Measurements from ENCODE around the gene MCIDAS. TPM values are rescaled to one million over a fixed set of nuclear protein-coding genes. Genes with fewer than 3 reads are reported as not detected.

MCIDAS gene
- total RNA-seq, 1 experiment from 2014 or later, result 2.9 TPM

GRCh38 chr5:55176176-55176818, 50.8 kb downstream of the MCIDAS start:
- intact Hi-C loops (cut with micrococcal nuclease; ENCODE audit: unreplicated experiment), result no loop called here
- BruUV-seq (replicated peaks), result no TSS peak
- ChIA-PET POLR2A (interaction anchor here (0.5 kb wide), 1 partner anchor 1673 kb away, joined by 7 read pairs; no protein-coding TSS in a partner anchor), CTCF (interaction anchor here (0.9 kb wide), 1 partner anchor 10 kb away, joined by 19 read pairs; no protein-coding TSS in a partner anchor)
- Histone ChIP-seq H3K9me3 (ENCODE audit: control insufficient read depth, insufficient read depth, low read depth, low read length) (no peaks in the 10 kb centered on the region), H3K27me3 (ENCODE audit: control insufficient read depth, insufficient read depth, low read length) (no peaks in the 10 kb centered on the region), H3K36me3 (ENCODE audit: control insufficient read depth, insufficient read depth, low read length) (no peaks in the 10 kb centered on the region), H3K27ac (ENCODE audit: low read length) (peak overlapping the region; percentile 86), H3K4me1 (ENCODE audit: control insufficient read depth, insufficient read depth, low read length) (peaks cover 25% of the 10 kb centered on the region), H3K4me3 (ENCODE audit: low read depth in 2 of 2, low read length in 2 of 2) (peak overlapping the region; percentile 44 to 59)
- no peak for DNase-seq (ENCODE audit: low read depth, low spot score)
- in situ Hi-C loops (cut with HindIII; ENCODE audit: low pct_unique_long_range_greater_than_20kb, low sequenced_read_pairs), result no loop called here
- peak; percentile 90 for ATAC-seq
- TF ChIP-seq TCF7L2 (IDR thresholded peaks at IDR 0.05; ENCODE audit: low read depth, low read length) (no peak), POLR2AphosphoS5 (IDR thresholded peaks at IDR 0.05; ENCODE audit: low read depth, low read length) (peak; percentile 34; the same call in 1 of the 2 replicates), REST (IDR thresholded peaks at IDR 0.05; ENCODE audit: insufficient read depth in 1 of 2, low read depth in 2 of 2, low read length in 1 of 2) (no peak), CTCF (IDR thresholded peaks at IDR 0.05) (no peak), SIN3A (IDR thresholded peaks at IDR 0.05; ENCODE audit: borderline replicate concordance, insufficient read depth, low read depth, low read length) (peak; percentile 62; the same call in 1 of the 2 replicates)

GRCh38 chr5:55175781-55176175, 51.3 kb downstream of the MCIDAS start:
- POLR2A ChIA-PET, result no interaction called here
- H3K27me3 ChIP-seq (ENCODE audit: control insufficient read depth, insufficient read depth, low read length), result no peaks in the 10 kb centered on the region
- H3K36me3 ChIP-seq (ENCODE audit: control insufficient read depth, insufficient read depth, low read length), result no peaks in the 10 kb centered on the region
- no peak for ATAC-seq
- intact Hi-C loops (cut with micrococcal nuclease; ENCODE audit: unreplicated experiment) (no loop called here), in situ Hi-C loops (cut with HindIII; ENCODE audit: low pct_unique_long_range_greater_than_20kb, low sequenced_read_pairs) (no loop called here)
- H3K9me3 ChIP-seq (ENCODE audit: control insufficient read depth, insufficient read depth, low read depth, low read length), result no peaks in the 10 kb centered on the region
- H3K4me3 ChIP-seq (ENCODE audit: low read depth in 2 of 2, low read length in 2 of 2), result peak overlapping the region; percentile 44 to 59
- TF ChIP-seq SIN3A (IDR thresholded peaks at IDR 0.05; ENCODE audit: borderline replicate concordance, insufficient read depth, low read depth, low read length) (no peak), REST (IDR thresholded peaks at IDR 0.05; ENCODE audit: insufficient read depth in 1 of 2, low read depth in 2 of 2, low read length in 1 of 2) (no peak), CTCF (IDR thresholded peaks at IDR 0.05) (no peak), TCF7L2 (IDR thresholded peaks at IDR 0.05; ENCODE audit: low read depth, low read length) (no peak), POLR2AphosphoS5 (IDR thresholded peaks at IDR 0.05; ENCODE audit: low read depth, low read length) (no peak)
- CTCF ChIA-PET, result no interaction called here
- no TSS peak for BruUV-seq (replicated peaks)
- DNase-seq (ENCODE audit: low read depth, low spot score), result no peak
- peak overlapping the region; percentile 76 for H3K27ac ChIP-seq (ENCODE audit: low read length)
- peaks cover 25% of the 10 kb centered on the region for H3K4me1 ChIP-seq (ENCODE audit: control insufficient read depth, insufficient read depth, low read length)

Data from Panc1 (cell line).